OCI-M1 (cell line): ENCODE results near the gene ZFP69.
A peak's percentile ranks its signal among the peaks of the same experiment; 100 is the strongest.

Source experiments
- DNase-seq: peaks from one replicate; lab custom pipeline; 2025; lab: John Stamatoyannopoulos, UW

Gene ZFP69

DNA sequence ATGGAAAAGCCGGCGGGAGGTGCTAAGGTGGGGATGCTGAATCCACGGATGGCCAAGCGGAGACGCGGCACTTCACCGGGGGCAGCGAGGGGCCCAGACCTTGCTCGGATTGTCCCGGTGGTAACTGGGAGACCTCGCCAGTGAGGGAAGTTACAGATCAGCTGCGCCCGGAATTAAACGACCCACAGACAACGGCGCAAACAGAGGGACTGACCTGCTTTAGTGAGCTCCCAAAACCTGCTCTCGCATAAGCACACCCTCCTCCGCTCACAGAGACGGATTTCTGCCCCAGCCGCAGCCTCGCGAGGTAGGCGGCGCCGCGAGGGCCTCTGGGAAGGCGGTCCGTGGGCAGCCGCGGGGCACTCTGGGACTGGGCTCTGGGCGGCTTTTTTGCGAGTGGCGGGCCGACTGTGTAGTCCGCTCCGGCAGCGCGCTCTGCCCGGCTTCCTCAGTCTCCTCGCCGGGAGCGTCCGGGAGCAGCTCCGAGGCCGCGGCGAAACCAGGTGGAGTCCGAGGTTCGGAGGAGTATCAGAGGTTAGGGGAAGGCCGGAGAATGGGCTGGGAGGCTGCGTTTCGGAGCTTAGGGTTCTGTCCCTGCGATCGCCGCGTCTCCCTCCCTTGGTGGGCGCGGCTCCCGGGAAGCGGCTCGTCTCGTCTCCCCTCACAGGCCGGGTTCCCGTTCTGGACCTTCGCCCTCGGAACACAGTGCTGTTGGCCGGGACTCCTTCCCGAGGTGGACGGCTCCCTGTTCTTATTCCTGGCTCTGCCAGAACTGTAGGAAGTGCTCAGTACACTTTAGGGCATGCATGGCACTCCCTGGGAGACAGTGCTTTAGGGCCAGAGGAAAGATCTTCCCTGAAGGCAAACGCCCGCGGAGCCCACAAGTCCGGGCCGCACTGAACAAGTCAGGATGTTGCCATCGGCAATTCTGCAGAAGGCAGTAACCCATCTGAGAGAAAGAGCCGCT, 31.6 kb downstream of the ZFP69 start, which contains the start of gene EXO5:
TSS of gene EXO5 (plus strand) at position 393 of the 967 bp plus-strand sequence. CDS start 5,778 bp downstream, outside the sequence.
- peak; percentile 90 for DNase-seq

DNA sequence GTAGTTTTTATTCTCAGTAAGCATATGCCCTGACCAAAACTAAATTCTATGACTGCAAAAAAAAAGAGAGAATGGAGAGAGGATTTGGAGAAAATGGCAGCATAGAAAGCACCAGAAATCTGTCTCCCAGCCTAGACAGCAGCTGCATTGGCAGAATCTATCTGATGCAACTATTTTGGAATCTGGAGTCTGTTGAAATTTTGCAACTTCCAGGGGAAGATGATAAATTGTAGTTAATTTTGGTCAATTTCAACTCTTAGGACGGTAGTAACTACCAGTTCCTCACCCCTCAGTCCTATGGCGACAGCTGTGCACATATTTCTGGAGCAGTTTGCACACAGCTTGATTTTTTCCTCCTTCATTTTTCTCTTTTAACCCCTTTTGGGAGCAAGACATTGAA, 42.4 kb downstream of the ZFP69 start:
- DNase-seq = no peak

DNA sequence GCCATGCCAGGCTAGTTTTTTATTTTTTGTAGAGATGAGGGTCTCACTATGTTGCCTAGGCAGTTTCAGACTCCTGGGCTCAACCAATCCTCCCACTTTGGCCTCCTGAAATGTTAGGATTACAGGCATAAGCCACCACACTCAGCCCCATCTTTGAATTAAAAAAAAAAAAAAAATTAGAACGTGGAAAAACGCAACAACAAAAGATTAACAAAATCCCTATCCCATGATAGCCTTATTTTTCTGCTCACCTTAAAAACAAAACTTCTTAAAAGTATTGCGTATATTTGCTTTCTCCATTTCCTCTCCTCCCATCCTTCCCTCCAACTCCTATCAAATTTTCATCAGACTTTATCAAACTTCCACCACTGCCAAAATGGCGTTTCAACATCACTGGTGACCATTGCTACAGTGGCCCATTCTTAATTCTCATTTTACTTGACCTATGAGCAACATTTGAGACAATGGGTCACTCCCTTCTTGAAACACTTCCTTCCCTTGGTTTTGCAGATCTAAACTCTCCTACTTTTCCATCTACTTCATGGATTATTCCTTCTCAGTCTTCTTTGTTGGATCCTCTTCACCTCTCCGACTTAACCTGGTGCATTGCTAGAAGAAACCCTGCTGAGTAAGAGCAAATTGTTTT, 53.8 kb downstream of the ZFP69 start:
- no peak for DNase-seq

DNA sequence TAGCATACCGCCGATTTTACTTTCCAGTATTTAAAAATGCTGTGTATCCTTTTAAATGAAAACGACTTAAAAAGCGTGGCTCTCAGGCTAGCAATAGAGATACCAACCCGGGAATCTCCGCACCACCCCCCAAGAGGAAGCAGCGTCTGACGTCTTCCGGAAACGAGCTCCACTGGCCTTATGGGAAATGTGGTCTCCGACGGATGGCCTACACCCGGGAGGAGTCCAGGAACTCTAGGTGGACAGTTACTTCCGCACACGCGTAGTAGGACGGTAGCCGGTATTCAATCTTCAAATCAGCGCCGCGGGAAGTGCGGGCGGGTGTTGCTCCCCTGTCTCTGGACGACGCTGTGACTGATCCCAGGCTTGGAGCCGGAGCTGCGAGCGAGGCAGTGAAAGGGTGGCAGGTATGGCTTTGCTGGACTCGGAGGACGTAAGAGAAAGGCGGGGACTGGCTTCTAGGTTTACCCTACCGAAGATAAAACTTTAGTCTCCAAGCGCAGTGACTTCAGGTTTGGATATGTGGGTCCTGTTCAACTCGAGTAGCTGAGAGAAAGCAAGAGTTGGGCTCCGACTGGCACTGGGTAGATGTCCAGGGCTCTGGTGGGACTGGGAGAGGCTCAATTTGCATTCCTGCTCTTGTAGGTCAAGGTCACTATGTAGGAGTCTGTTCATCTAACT, 54.4 kb downstream of the ZFP69 start, which contains the start of gene ZNF684:
TSS of gene ZNF684 (plus strand) at position 257 of the 681 bp plus-strand sequence. CDS start 1,530 bp downstream, outside the sequence.
- DNase-seq = peak; percentile 96

DNA sequence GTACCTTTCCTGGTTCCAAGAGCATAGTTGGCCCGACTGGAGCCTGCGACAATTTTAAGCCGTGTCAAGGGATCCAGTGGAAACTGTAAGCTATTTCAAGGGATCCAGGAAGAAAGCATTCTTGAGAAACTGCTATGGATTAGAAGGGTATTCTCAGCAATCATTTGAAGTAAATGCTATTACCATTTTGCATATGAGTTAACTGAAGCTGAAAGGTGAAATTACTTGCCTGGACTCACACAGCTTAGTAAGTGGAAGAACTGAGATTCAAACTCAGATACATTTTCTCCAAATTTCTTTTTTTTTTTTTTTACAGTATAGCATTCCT, 54.9 kb downstream of the ZFP69 start:
- DNase-seq = no peak

DNA sequence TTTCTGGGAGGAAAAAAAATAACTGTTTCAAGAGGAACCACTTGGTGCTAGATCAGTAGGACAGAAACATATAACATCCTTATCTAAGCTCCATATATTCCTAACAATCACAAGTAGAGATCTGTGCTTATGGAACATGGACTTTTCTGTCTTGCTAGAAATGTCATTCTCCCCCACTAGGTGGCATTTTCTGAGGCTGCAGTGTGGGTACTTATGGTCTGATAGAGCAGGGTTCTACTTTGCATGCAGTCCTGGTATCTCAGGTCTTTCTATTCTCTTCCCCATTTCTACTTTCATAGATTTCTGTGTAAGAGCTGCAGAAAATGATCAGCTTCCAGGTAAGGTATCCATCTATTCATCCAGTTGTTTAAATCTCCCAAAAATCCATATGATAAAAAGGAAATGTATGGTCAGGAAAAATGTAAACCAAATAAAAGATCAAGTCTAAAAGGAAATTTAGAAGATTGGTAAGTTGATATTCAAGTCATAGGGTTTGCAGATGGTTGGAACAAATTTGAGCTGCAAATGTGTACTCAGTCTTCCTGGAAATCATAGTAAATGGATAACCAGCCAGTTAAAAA, 55.8 kb downstream of the ZFP69 start:
- peak; percentile 86 for DNase-seq

DNA sequence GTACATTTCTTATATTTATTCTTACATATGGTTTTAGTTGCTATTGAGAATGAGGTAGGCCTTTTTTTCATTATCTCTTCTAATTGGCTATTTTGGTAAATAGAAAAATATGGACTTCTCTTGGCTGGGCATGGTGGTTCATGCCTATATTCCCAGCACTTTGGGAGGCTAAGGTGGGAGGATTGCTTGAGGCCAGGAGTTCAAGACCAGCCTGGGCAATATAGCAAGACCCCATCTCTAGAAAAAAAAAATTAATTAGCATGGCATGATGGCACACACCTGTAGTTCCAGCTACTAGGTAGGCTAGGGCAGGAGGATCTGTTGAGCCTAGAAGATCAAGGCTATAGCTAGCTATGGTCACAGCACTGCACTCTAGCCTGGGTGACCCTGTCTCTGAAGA, 57.5 kb downstream of the ZFP69 start:
- DNase-seq = no peak

DNA sequence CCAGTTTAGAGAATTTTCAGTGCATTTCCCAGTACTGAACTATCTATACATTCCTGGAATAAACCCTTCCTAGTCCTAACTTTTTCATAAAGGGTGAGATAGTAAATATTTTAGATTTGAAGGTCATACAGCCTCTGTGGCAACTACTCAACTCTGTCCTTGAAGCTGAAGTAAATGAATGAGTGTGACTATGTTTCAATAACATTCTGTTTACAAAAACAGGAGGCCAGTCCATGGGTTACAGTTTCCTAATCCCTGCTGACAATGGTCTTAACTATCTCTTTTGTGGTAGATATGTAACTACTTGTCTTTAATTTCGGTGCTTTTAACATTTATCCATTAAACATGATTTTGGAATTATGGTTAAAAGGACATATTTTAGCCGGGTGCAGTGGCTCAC, 58.6 kb downstream of the ZFP69 start:
- no peak for DNase-seq

DNA sequence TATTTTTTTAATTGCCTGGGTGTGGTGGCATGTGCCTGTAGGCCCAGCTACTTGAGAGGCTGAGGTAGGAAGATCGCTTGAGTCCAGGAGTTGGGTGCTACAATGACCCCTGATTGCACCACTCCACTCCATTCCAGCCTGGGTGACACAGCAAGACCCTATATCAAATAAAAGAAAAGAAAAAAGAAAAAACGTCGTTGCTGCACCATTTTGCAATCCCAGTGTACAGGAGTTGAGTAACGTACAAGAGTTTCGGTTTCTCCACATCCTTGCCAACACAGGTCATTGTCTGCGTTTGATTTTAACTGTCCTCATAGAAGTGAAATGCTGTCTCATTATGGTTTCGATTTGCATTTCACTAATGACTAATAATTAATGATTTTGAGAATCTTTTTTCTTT, 62.2 kb downstream of the ZFP69 start:
- DNase-seq = no peak
